HCT116 (cell line): Measurements from ENCODE around the gene SZT2. TPM values are rescaled to one million over a fixed set of nuclear protein-coding genes. Genes with fewer than 3 reads are reported as not detected.

ENCODE experiments used
- ATAC-seq: fragments of 200-7000 bp; cut with Tn5 transposase; 2 replicates; pipeline ENCODE4 v1.9.1; 2020; ENCODE audit warnings: mild to moderate bottlenecking, moderate library complexity
- BruUV-seq: library from RNA; stranded (reverse); fragments of 400-500 nt; replicated peaks from 2 replicates; lab custom pipeline; 2021; lab: Mats Ljungman, UMichigan
- CTCF ChIA-PET: fragments of 300-600 bp; sonication (Branson Sonifier 250); formaldehyde crosslinking; loops from one replicate; lab custom pipeline; 2021; ENCODE audit warnings: antibody characterized with exemption; lab: Charles Lee
- POLR2A ChIA-PET: fragments of 300-600, 350-600 bp; sonication (Branson Sonifier 250); formaldehyde crosslinking; loops from one replicate; lab custom pipeline; 2021; ENCODE audit warnings: antibody characterized with exemption; lab: Charles Lee
- RAD21 ChIA-PET, 2 experiments: fragments of 300-600 bp; sonication (Branson Sonifier 250); formaldehyde crosslinking; loops; one replicate each; lab custom pipeline; 2023; ENCODE audit warnings: low total read pairs in 2 of 2; ENCODE audit not compliant: uncharacterized antibody in 2 of 2, unreplicated experiment in 2 of 2, low non-redundant PET in 1 of 2; lab: Charles Lee
- DNase-seq: peaks from one replicate; pipeline ENCODE4 v3.0.0-alpha.2; 2010; ENCODE audit warnings: low read depth, low spot score
- H2AFZ ChIP-seq: fragments of 200-600 bp; shearing (Covaris generic), sonication (generic); 2 replicates; pipeline ENCODE4 v1.6.1; 2017; ENCODE audit warnings: low read depth, mixed run types, mixed read lengths, antibody characterized with exemption, low read length; ENCODE audit not compliant: poor library complexity, severe bottlenecking
- H3K27ac ChIP-seq: 2 replicates; pipeline ENCODE4 v1.5.1; 2012; ENCODE audit warnings: low read depth, low read length
- H3K27me3 ChIP-seq: fragments of 200-600 bp; sonication (generic); 2 replicates; pipeline ENCODE4 v1.6.1; 2016; ENCODE audit warnings: mixed run types, low read length, mixed read lengths; ENCODE audit not compliant: insufficient read depth
- H3K36me3 ChIP-seq, 2 experiments: fragments of 200-500 bp in 1 of 2; fragments of 200-600 bp in 1 of 2; sonication (Bioruptor generic) in 1 of 2; sonication (generic) in 1 of 2; 2 replicates each; pipeline versions ENCODE4 v1.5.1 to v1.6.1; 2014 to 2016; ENCODE audit warnings: low read length in 2 of 2, inconsistent platforms in 1 of 2, mixed read lengths in 1 of 2, mixed run types in 1 of 2; ENCODE audit not compliant: insufficient read depth in 2 of 2, control insufficient read depth in 1 of 2
- H3K4me1 ChIP-seq, 2 experiments: fragments of 200-600 bp in 1 of 2; sonication (generic) in 1 of 2; 2 replicates each; pipeline versions ENCODE4 v1.5.1 to v1.6.1; 2012 to 2017; ENCODE audit warnings: low read length in 2 of 2, inconsistent platforms in 1 of 2, mild to moderate bottlenecking in 1 of 2, mixed read lengths in 1 of 2, mixed run types in 1 of 2, moderate library complexity in 1 of 2; ENCODE audit not compliant: insufficient read depth in 2 of 2, control insufficient read depth in 1 of 2
- H3K4me2 ChIP-seq: fragments of 200-600 bp; sonication (generic); 2 replicates; pipeline ENCODE4 v1.6.1; 2017; ENCODE audit warnings: mixed run types, low read length, mixed read lengths
- H3K4me3 ChIP-seq, 2 experiments: fragments of 200-600 bp in 1 of 2; sonication (generic) in 1 of 2; replicated peaks in 1 of 2; 2 replicates each; pipeline ENCODE4 v1.5.1; 2011 to 2016; ENCODE audit warnings: low read length in 2 of 2, control low read depth in 1 of 2, low read depth in 1 of 2, mild to moderate bottlenecking in 1 of 2, mixed read lengths in 1 of 2, mixed run types in 1 of 2
- H3K79me2 ChIP-seq: fragments of 200-600 bp; sonication (generic); 2 replicates; pipeline ENCODE4 v1.6.1; 2017; ENCODE audit warnings: mild to moderate bottlenecking, mixed run types, low read length, moderate library complexity, mixed read lengths; ENCODE audit not compliant: insufficient read depth
- H3K9ac ChIP-seq: fragments of 200-600 bp; sonication (generic); 2 replicates; pipeline ENCODE4 v1.6.1; 2016; ENCODE audit warnings: low read length, mixed read lengths
- H3K9me2 ChIP-seq: fragments of 200-600 bp; sonication (generic), shearing (Covaris generic); 2 replicates; pipeline ENCODE4 v1.6.1; 2017; ENCODE audit warnings: mixed run types, mild to moderate bottlenecking, moderate library complexity; ENCODE audit not compliant: insufficient read depth
- H3K9me3 ChIP-seq, 2 experiments: fragments of 200-500 bp in 1 of 2; fragments of 200-600 bp in 1 of 2; sonication (Bioruptor generic) in 1 of 2; sonication (generic) in 1 of 2; 2 replicates each; pipeline ENCODE4 v1.6.1; 2014 to 2017; ENCODE audit warnings: low read length in 2 of 2, mixed read lengths in 2 of 2, inconsistent platforms in 1 of 2, low read depth in 1 of 2, mild to moderate bottlenecking in 1 of 2, mixed run types in 1 of 2, moderate library complexity in 1 of 2; ENCODE audit not compliant: control insufficient read depth in 1 of 2, insufficient read depth in 1 of 2
- H4K20me1 ChIP-seq: fragments of 200-600 bp; sonication (generic), shearing (Covaris generic); 2 replicates; pipeline ENCODE4 v1.6.1; 2017; ENCODE audit warnings: mixed run types, mild to moderate bottlenecking, moderate library complexity; ENCODE audit not compliant: insufficient read depth
- ELF1 ChIP-seq: IDR thresholded peaks from 2 replicates; pipeline ENCODE4 v1.6.1; 2012; ENCODE audit warnings: low read depth, borderline replicate concordance
- YY1 ChIP-seq: IDR thresholded peaks from 2 replicates; pipeline ENCODE4 v1.6.1; 2011; ENCODE audit warnings: low read length, low read depth, moderate library complexity, mild to moderate bottlenecking; ENCODE audit not compliant: insufficient replicate concordance; ENCODE audit errors: extremely low read depth
- ZFX ChIP-seq: fragments of 450-650 bp; IDR thresholded peaks from 2 replicates; pipeline ENCODE4 v1.6.1; 2017
- ZNF274 ChIP-seq: fragments of 200-500 bp; sonication (Bioruptor generic); IDR thresholded peaks from 2 replicates; pipeline ENCODE4 v1.6.1; 2014; ENCODE audit warnings: mild to moderate bottlenecking, low read depth, low read length, inconsistent platforms
- intact Hi-C: fragments of 100-400 bp; cut with micrococcal nuclease; formaldehyde crosslinking; loops from 2 replicates; pipeline ENCODE4 v1.10.0; 2022
- total RNA-seq: library from RNA; stranded (reverse); gene quantifications from one replicate; pipeline ENCODE4 v1.2.1, GENCODE V29; 2021; ENCODE audit not compliant: unreplicated experiment

Gene SZT2
- total RNA-seq, 1 experiment from 2014 or later = 43.0 TPM

DNA sequence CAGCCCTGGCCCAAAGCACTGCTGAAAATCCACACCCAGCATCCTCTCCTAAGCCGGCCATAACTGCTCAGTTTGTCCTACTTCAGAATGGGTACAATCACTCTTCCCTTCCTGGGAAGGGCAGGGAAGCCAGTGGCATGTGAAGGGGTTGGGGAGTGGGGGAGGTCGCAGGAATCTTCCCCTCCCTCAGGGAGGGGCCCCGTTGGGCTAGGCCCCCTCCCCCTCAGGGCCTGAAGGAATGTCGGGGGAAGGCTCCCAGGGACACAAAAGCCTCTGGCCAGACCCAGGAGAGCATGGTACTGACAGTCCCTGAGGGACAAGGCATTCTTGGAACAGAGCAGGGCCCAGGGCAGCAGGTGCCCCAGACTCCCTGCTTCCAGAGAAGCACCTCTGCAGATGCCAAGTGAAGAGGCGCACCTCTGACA lies 23.1 kb upstream of the SZT2 start:
- DNase-seq (no peak), ATAC-seq (peak; percentile 10)
- BruUV-seq = no TSS peak
- Histone ChIP-seq H3K27ac (peak overlapping the region; percentile 98), H3K4me2 (peak overlapping the region; percentile 94), H3K9me2 (no peaks in the 10 kb centered on the region), H3K9ac (peak overlapping the region; percentile 98), H2AFZ (no peak overlapping the region), H3K4me3 (peak overlapping the region; percentile 75 to 98), H3K9me3 (no peaks in the 10 kb centered on the region), H4K20me1 (peaks cover 3% of the 10 kb centered on the region; the same call in 1 of the 2 replicates), H3K79me2 (peaks cover 57% of the 10 kb centered on the region), H3K4me1 (peaks cover 12 to 81% of the 10 kb centered on the region in 2 experiments), H3K27me3 (no peaks in the 10 kb centered on the region), H3K36me3 (peaks cover 16 to 25% of the 10 kb centered on the region in 2 experiments)
- intact Hi-C loops = no loop called here
- POLR2A ChIA-PET = interaction anchor here (1.2 to 2.5 kb wide), 2 partner anchors 9 to 12 kb away, joined by 3 to 26 read pairs; partner anchors contain the start of gene CDC20
- RAD21 ChIA-PET = no interaction called here
- TF ChIP-seq ELF1 = no peak
- TF ChIP-seq YY1 = peak; percentile 27
- CTCF ChIA-PET = no interaction called here

- peak overlapping the region; percentile 98 for H3K27ac ChIP-seq
- H3K27me3 ChIP-seq = no peaks in the 10 kb centered on the region
- ChIA-PET RAD21 (interaction anchor here in 1 of 2 experiments (1.2 kb wide), 1 partner anchor 47 kb away, joined by 5 read pairs; no protein-coding TSS in a partner anchor), POLR2A (interaction anchor here (0.7 to 2.5 kb wide), 11 partner anchors 9 to 140 kb away, joined by 3 to 26 read pairs (median 4); partner anchors contain the start of genes C1orf210 and CDC20), CTCF (interaction anchor here (0.9 kb wide), 1 partner anchor 140 kb away, joined by 3 read pairs; no protein-coding TSS in a partner anchor)
- TF ChIP-seq ZFX = peak; percentile 44
- no peak for TF ChIP-seq ZNF274
- H3K36me3 ChIP-seq = peaks cover 12 to 18% of the 10 kb centered on the region in 2 experiments; a peak in 2 of 4 replicates
- peak; percentile 46 for DNase-seq
- H3K4me1 ChIP-seq = peaks cover 19 to 81% of the 10 kb centered on the region in 2 experiments
- BruUV-seq = TSS peak; percentile 65
- H3K9ac ChIP-seq = peak overlapping the region; percentile 98
- no peaks in the 10 kb centered on the region for H4K20me1 ChIP-seq
- intact Hi-C loops = no loop called here
- H3K9me2 ChIP-seq = no peaks in the 10 kb centered on the region
- peak; percentile 73 for ATAC-seq
- H3K4me2 ChIP-seq = peak overlapping the region; percentile 94
- no peak overlapping the region for H2AFZ ChIP-seq
- no peaks in the 10 kb centered on the region for H3K9me3 ChIP-seq
- H3K4me3 ChIP-seq = peak overlapping the region; percentile 75 to 98
- H3K79me2 ChIP-seq = peaks cover 51% of the 10 kb centered on the region
Measured at GRCh38 chr1:43367026-43367903, 22.4 kb upstream of the SZT2 start.
